Activated T-cell treated with anti-CD3 and anti-CD28 coated beads for 4 hours (primary cell): ENCODE measurements around the gene TRABD2A.
"Not testable (repeated sequence)": the region's sequence is repeated elsewhere in the genome, so short reads cannot be mapped to it uniquely, and the experiment has no call there.

Experiments used
- DNase-seq: peaks from one replicate; pipeline ENCODE4 v3.0.0-alpha.2; 2020

TRABD2A gene, protein sequence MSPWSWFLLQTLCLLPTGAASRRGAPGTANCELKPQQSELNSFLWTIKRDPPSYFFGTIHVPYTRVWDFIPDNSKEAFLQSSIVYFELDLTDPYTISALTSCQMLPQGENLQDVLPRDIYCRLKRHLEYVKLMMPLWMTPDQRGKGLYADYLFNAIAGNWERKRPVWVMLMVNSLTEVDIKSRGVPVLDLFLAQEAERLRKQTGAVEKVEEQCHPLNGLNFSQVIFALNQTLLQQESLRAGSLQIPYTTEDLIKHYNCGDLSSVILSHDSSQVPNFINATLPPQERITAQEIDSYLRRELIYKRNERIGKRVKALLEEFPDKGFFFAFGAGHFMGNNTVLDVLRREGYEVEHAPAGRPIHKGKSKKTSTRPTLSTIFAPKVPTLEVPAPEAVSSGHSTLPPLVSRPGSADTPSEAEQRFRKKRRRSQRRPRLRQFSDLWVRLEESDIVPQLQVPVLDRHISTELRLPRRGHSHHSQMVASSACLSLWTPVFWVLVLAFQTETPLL

GRCh38 chr2:84880645-84881521 is at the start of gene TRABD2A:
Gene TRABD2A, minus strand, starts transcription at chr2:84881084. Its CDS starts 45 bp downstream, at chr2:84881039.
- DNase-seq = no peak

GRCh38 chr2:84927275-84927627 is 46.4 kb upstream of the TRABD2A start:
- DNase-seq = no peak

DNA sequence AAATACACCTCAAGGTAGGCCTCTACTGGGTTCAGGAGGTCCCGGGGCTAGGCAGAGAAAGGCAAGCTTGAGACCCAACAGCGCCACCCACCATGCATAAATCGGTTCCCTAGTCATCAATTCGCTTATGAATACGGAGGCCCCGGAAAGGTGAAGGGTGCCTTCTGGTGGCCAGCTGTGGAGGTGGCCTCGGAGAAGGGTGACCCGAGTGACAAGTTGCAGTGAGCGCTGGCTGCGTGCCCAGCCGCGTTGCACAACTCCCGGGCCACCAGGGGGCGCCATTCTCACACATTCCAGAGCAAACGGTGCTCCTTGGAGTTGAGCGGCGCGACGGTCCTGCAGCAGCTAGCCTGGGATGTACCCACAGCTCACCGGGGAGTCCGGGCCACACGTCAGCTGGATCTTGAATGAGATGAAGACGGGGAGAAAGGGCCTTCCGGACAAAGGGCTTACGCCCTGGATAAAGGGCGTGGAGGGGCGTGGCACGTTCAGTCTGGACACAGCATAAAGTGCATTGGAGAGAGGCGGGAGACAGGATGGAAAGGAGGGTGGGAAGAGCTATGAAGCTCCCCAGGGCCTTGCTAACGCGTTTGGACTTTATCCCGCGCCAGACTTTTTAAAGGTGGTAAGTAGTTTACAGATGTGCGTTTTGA is 45.0 kb upstream of the TRABD2A start:
- peak; percentile 99 for DNase-seq

GRCh38 chr2:84925336-84925723 is 44.4 kb upstream of the TRABD2A start:
- DNase-seq = no peak

- DNase-seq = no peak
These were observed 43.6 kb upstream of the TRABD2A start for GRCh38 chr2:84924173-84925106.

GRCh38 chr2:84923009-84923408 is 42.1 kb upstream of the TRABD2A start:
- DNase-seq = no peak

- DNase-seq = peak; percentile 57
These were observed 39.1 kb upstream of the TRABD2A start for GRCh38 chr2:84919885-84920580.

DNA sequence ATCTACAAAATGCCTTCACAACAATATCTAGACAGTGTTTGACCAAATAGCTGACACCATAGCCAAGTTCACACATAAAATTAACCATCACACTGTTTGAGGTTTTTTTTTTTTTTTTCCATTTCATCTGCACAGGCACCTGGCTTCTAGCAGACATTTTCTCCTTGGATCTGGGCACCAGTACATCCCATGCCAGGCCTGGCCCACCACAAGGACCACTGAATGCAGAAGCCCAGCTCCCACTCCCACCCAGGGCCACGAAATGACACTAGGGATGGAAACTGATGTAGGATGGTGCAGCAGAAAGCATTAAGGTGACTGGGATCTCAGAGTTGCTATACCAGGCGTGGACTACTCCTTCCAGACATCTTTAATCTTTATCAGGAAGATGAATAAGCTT is 37.5 kb upstream of the TRABD2A start:
- DNase-seq = no peak

DNA sequence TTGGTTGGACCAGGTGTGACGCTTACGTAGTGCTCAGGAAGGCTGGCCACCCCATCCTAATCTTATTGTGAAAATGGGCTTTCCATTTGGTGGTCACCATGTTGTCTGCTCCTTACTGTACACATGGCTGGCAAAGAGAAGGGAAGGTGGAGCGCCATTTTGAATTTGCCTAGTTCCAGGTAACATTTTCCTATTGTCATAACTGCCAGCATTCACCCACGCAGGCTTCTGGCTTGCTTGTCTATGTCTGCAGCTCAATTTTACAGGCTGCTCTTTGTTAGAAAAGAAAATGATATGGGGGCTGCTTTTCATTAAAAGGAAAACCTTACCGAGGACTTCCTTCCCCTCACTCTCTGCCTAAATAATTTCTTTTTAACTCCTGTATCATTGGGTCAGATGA is 36.9 kb upstream of the TRABD2A start:
- DNase-seq = not testable (repeated sequence)

DNA sequence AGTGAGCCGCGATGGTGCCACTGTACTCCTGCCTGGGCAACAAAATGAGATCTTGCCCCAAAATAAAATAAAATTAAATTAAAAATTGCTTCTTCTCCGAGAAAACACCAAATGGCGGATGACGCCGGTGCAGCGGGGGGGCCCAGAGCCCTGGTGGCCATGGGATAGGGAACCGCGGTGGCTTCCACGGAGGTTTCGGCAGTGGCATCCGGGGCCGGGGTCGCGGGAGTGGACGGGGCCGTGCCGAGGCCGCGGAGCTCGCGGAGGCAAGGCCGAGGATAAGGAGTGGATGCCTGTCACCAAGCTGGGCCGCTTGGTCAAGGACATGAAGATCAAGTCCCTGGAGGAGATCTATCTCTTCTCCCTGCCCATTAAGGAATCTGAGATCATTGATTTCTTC is 34.8 kb upstream of the TRABD2A start:
- not testable (repeated sequence) for DNase-seq

DNA sequence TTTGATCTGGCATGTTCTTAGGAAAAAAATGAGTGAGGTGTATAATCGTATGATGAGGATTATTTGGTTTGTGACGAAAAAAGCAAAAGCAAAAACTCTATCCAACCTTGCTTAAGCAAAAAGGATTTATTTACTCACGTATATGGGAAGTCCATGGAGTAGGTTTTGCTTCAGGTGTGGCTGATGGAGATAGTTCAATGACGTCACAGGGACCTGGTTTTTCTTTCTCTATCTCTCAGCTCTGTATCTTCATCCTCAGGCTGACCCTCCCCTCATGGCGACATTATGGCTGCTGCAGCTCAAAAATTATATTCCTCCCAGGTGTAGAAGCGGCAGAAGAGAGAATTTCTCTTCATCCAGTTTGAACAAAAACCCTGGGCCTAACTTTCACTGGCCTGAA is 33.5 kb upstream of the TRABD2A start:
- no peak for DNase-seq

GRCh38 chr2:84912984-84913383 is 32.1 kb upstream of the TRABD2A start:
- DNase-seq = no peak

GRCh38 chr2:84911135-84911678 is 30.3 kb upstream of the TRABD2A start:
- no peak for DNase-seq

- DNase-seq = no peak
These were observed 28.2 kb upstream of the TRABD2A start for GRCh38 chr2:84908948-84909713.

DNA sequence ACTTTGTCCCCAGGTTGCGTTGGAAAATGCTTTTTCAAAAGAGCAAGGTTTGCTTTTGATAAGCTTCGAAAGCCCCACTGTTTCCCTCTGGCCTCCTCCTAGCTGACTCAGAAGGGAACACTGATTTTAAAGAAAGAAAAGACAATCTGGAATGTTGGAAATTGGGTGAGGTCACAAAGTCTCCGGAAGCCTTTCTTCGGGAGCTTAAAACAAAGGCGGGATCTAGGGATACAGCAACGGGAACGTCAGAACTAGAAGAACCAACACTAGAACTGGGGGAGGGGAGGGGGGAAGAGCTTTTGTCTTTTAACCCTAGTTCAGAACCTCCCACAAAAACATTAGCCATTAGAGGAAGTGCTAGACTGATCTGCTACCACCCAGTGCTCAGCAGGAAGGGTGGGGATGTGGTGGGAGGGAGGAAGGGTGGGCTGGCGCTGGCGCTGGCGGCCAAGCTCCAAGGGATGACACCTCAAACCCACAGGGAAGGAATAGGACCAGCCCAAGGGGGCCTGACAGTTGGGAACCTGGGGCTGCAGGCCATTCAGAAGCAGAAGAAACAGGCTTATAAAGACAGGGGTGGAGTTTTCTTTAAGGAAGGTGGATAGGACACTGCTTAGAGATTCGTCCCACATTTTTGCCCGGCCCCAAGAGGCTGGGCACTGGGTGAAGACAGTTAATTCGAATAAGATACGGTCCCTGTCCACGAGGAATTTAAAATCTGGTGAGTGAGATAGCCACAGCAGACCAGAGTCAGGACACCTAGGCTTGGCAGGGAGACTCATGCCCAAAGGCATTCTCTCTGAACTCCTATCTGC is 26.2 kb upstream of the TRABD2A start:
- peak; percentile 28 for DNase-seq

GRCh38 chr2:84906108-84906899 is 25.4 kb upstream of the TRABD2A start:
- DNase-seq = peak; percentile 61

GRCh38 chr2:84905181-84906107 is 24.6 kb upstream of the TRABD2A start, which contains the start of gene TMSB10:
Gene TMSB10, plus strand, starts transcription at chr2:84905656.
- peak; percentile 84 for DNase-seq
